ENCODE results near the gene TMEFF2.

DNA sequence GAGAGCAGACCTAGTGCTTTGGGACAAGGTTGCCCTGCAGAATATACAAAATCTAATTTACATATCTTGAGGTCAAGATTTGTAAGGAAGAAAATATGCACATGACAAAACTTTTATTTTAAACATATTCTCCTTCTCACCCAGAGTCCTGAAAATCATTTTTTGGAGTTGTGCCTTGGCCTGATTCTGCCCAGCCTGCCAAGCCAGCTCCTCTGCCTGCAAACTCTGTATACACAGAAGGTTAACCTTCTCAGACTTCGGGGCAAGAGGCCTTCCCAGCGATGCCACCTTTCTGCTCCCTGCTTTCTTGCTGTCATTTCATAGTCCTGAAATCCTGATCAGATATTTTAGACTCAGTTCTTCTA is 252.0 kb downstream of the TMEFF2 start:
- TF ChIP-seq GATA2 (IDR thresholded peaks at IDR 0.05; ENCODE audit: low read depth, low read length) (no peak), GATA3 (IDR thresholded peaks at IDR 0.05; ENCODE audit: low read depth, low read length) (no peak)

All from SH-SY5Y (cell line).